Sigmoid colon (tissue), 7 donors: ENCODE data around the gene TMEM130. TPM values are rescaled to one million over a fixed set of nuclear protein-coding genes. Genes with fewer than 3 reads are reported as not detected.
"Not testable (repeated sequence)": the region's sequence is repeated elsewhere in the genome, so short reads cannot be mapped to it uniquely, and the experiment has no call there.

Experiments
- DNase-seq: peaks from one replicate; pipeline ENCODE4 v3.0.0-alpha.2; 2019
- H3K27ac ChIP-seq, 4 donors: fragments of 200-600 bp; sonication (generic); one replicate each; pipeline ENCODE4 v1.5.1; 2016 to 2019; ENCODE audit warnings: mild to moderate bottlenecking in 1 of 4
- H3K27me3 ChIP-seq, 3 donors: fragments of 200-600 bp; sonication (generic); one replicate each; pipeline ENCODE4 v1.5.1; 2019; ENCODE audit warnings: mild to moderate bottlenecking in 1 of 3
- H3K36me3 ChIP-seq, 4 donors: fragments of 200-600 bp; sonication (generic); one replicate each; pipeline ENCODE4 v1.5.1; 2016 to 2019
- H3K4me1 ChIP-seq, 4 donors: fragments of 200-600 bp; sonication (generic); one replicate each; pipeline ENCODE4 v1.5.1; 2017 to 2019
- H3K4me3 ChIP-seq, 4 donors: fragments of 200-600 bp; sonication (generic); one replicate each; pipeline ENCODE4 v1.5.1; 2017 to 2019; ENCODE audit warnings: mild to moderate bottlenecking in 2 of 4, moderate library complexity in 1 of 4
- H3K9me3 ChIP-seq, 4 donors: fragments of 200-600 bp in 3 of 4; sonication (generic) in 3 of 4; one replicate each; pipeline versions ENCODE4 v1.5.1 to v1.6.1; 2013 to 2019
- EP300 ChIP-seq, 4 donors: sonication (generic); formaldehyde crosslinking; IDR thresholded peaks; one replicate each; pipeline ENCODE4 v1.6.1; 2017; ENCODE audit warnings: antibody characterized with exemption in 4 of 4
- POLR2A ChIP-seq, 2 donors: fragments of 450-650 bp; IDR thresholded peaks; one replicate each; pipeline ENCODE4 v1.6.1; 2016; ENCODE audit warnings: antibody characterized with exemption in 2 of 2, mild to moderate bottlenecking in 2 of 2, moderate library complexity in 2 of 2
- POLR2AphosphoS5 ChIP-seq, 4 donors: sonication (generic); formaldehyde crosslinking; IDR thresholded peaks; one replicate each; pipeline ENCODE4 v1.6.1; 2017; ENCODE audit warnings: antibody characterized with exemption in 4 of 4
- WGBS, 2 donors: extraction: QIAGEN DNeasy Blood & Tissue Kit; methylation state at CpG; one replicate each; pipeline ENCODE4 v1.1.7; 2013; 5-methylcytosine and 5-hydroxymethylcytosine counted together
- intact Hi-C: fragments of 100-400 bp; cut with DNase I; formaldehyde crosslinking; loops from one replicate; pipeline ENCODE4 v1.15.1; 2023
- polyA plus RNA-seq, 3 donors: library from polyadenylated mRNA; stranded (reverse); fragments of 200-250 nt; gene quantifications; one replicate each; pipeline ENCODE4 v1.2.3, GENCODE V29; 2013
- total RNA-seq, 4 donors: library from RNA; depleted of rRNA; stranded (reverse); fragments of >200 nt; gene quantifications; one replicate each; pipeline ENCODE4 v1.1.0, GENCODE V29; 2016
- TF ChIP-seq, protein P1 (sequence below), 4 experiments: fragments of 450-650 bp in 3 of 4; fragments of 200-600 bp in 1 of 4; IDR thresholded peaks; one replicate each; pipeline ENCODE4 v1.5.1; 2016 to 2019; ENCODE audit warnings: antibody characterized with exemption in 4 of 4, mild to moderate bottlenecking in 3 of 4, moderate library complexity in 2 of 4
- donor health status: healthy with polysubstance abuse.
- donor health status: Bipolar disorder and iron deficiency.
- donor health status: healthy.

Gene TMEM130
- total and polyA plus RNA-seq, 7 donors = 2.1 to 3.3 (median 3.0) TPM; not detected in 2

GRCh38 chr7:98852826-98853225 is 17.0 kb downstream of the TMEM130 start:
- WGBS, 2 donors = 56 to 78% methylated on average over 4 of the region's 4 CpGs
- no peak overlapping the region for H3K27ac ChIP-seq
- no peak for DNase-seq
- H3K4me3 ChIP-seq = no peak overlapping the region
- H3K36me3 ChIP-seq = no peaks in the 10 kb centered on the region
- TF ChIP-seq, protein P1, sequence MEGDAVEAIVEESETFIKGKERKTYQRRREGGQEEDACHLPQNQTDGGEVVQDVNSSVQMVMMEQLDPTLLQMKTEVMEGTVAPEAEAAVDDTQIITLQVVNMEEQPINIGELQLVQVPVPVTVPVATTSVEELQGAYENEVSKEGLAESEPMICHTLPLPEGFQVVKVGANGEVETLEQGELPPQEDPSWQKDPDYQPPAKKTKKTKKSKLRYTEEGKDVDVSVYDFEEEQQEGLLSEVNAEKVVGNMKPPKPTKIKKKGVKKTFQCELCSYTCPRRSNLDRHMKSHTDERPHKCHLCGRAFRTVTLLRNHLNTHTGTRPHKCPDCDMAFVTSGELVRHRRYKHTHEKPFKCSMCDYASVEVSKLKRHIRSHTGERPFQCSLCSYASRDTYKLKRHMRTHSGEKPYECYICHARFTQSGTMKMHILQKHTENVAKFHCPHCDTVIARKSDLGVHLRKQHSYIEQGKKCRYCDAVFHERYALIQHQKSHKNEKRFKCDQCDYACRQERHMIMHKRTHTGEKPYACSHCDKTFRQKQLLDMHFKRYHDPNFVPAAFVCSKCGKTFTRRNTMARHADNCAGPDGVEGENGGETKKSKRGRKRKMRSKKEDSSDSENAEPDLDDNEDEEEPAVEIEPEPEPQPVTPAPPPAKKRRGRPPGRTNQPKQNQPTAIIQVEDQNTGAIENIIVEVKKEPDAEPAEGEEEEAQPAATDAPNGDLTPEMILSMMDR (IDR thresholded peaks at IDR 0.05) = no peak
- no peak for TF ChIP-seq POLR2A (IDR thresholded peaks at IDR 0.05)
- TF ChIP-seq EP300 (IDR thresholded peaks at IDR 0.05) = no peak
- TF ChIP-seq POLR2AphosphoS5 (IDR thresholded peaks at IDR 0.05) = no peak
- H3K9me3 ChIP-seq = peaks cover 0 to 16% (median 8%) of the 10 kb centered on the region in 4 donors
- H3K27me3 ChIP-seq = no peaks in the 10 kb centered on the region
- intact Hi-C loops = no loop called here
- H3K4me1 ChIP-seq = no peaks in the 10 kb centered on the region

DNA sequence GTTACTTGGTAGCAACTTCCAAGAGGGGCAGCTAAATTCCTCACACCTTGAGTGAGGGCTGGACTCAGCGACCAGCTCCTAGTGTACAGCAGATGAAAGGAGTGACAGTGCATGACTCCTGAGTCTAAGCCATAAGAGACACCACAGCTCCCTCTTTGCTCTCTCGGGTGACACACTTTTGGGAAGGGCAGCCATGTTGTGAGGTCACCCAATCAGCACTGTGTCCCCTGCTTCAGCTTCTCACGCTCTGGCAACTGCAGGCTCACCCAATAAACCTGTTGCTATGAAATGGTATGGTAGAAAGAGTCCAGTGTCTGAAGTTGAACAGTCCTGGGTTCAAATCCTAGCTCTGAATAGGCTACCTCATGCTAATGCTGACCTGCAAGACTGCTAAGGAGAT is 20.9 kb downstream of the TMEM130 start:
- H3K27ac ChIP-seq = no peak overlapping the region
- H3K36me3 ChIP-seq = no peaks in the 10 kb centered on the region
- no peaks in the 10 kb centered on the region for H3K4me1 ChIP-seq
- H3K4me3 ChIP-seq = no peak overlapping the region
- no peaks in the 10 kb centered on the region for H3K27me3 ChIP-seq
- TF ChIP-seq, protein P1 (IDR thresholded peaks at IDR 0.05) = no peak
- no peak for TF ChIP-seq POLR2AphosphoS5 (IDR thresholded peaks at IDR 0.05)
- no peak for TF ChIP-seq POLR2A (IDR thresholded peaks at IDR 0.05)
- TF ChIP-seq EP300 (IDR thresholded peaks at IDR 0.05) = no peak
- intact Hi-C loops = no loop called here
- peaks cover 0 to 18% (median 8%) of the 10 kb centered on the region in 4 donors for H3K9me3 ChIP-seq
- 87 to 92% methylated on average over 3 of the region's 3 CpGs for WGBS, 2 donors
- no peak for DNase-seq

- H3K27me3 ChIP-seq, H3K4me3 ChIP-seq, H3K36me3 ChIP-seq, H3K9me3 ChIP-seq, H3K27ac ChIP-seq, H3K4me1 ChIP-seq, intact Hi-C loops, DNase-seq: not testable (repeated sequence)
- 58 to 71% methylated on average over 2 of the region's 2 CpGs for WGBS, 2 donors
These were observed 27.3 kb downstream of the TMEM130 start for GRCh38 chr7:98842552-98842951.

- H3K27me3 ChIP-seq = peaks cover 0 to 15% (median 0%) of the 10 kb centered on the region in 3 donors
- H3K9me3 ChIP-seq = no peaks in the 10 kb centered on the region
- 34 to 43% methylated on average over 11 of the region's 11 CpGs for WGBS, 2 donors
- TF ChIP-seq, protein P1 (IDR thresholded peaks at IDR 0.05) = peak; percentile 73 to 99 (median 96)
- TF ChIP-seq POLR2AphosphoS5 (IDR thresholded peaks at IDR 0.05) = no peak
- intact Hi-C loops = loop anchor here (1.0 kb wide), 1 partner anchor 408 kb away; no protein-coding TSS in a partner anchor
- H3K36me3 ChIP-seq = no peaks in the 10 kb centered on the region
- no peak overlapping the region for H3K27ac ChIP-seq
- H3K4me1 ChIP-seq = no peaks in the 10 kb centered on the region
- H3K4me3 ChIP-seq = no peak overlapping the region
- peak; percentile 74 for DNase-seq
These were observed 28.4 kb downstream of the TMEM130 start for GRCh38 chr7:98841179-98841997.

- 38 to 63% methylated on average over 4 of the region's 4 CpGs for WGBS, 2 donors
- H3K27ac ChIP-seq = no peak overlapping the region
These were observed 29.1 kb downstream of the TMEM130 start for GRCh38 chr7:98840722-98841121.

More at GRCh38 chr7:98840722-98841121, 29.1 kb downstream of the TMEM130 start:
- Histone ChIP-seq H3K27me3 (peaks cover 0 to 22% (median 0%) of the 10 kb centered on the region in 3 donors), H3K9me3 (no peaks in the 10 kb centered on the region), H3K36me3 (no peaks in the 10 kb centered on the region), H3K4me1 (no peaks in the 10 kb centered on the region), H3K4me3 (no peak overlapping the region)
- DNase-seq = no peak
- intact Hi-C loops = loop anchor here (1.0 kb wide), 1 partner anchor 407 kb away; no protein-coding TSS in a partner anchor
- TF ChIP-seq POLR2AphosphoS5 (IDR thresholded peaks at IDR 0.05) = no peak
- TF ChIP-seq, protein P1 (IDR thresholded peaks at IDR 0.05) = no peak
- no peak for TF ChIP-seq EP300 (IDR thresholded peaks at IDR 0.05)
- no peak for TF ChIP-seq POLR2A (IDR thresholded peaks at IDR 0.05)
